K562 (cell line): ENCODE data around the gene AAR2. TPM values are rescaled to one million over a fixed set of nuclear protein-coding genes. Genes with fewer than 3 reads are reported as not detected.

Experiments used
- ATAC-seq: fragments of 200-7000 bp; cut with Tn5 transposase; 3 replicates; pipeline ENCODE4 v1.9.1; 2020; ENCODE audit warnings: moderate library complexity
- BruUV-seq: library from RNA; stranded (reverse); fragments of 400-500 nt; replicated peaks from 2 replicates; lab custom pipeline; 2021; lab: Mats Ljungman, UMichigan
- CTCF ChIA-PET: fragments of 300-600 bp; formaldehyde crosslinking; extraction: SDS; loops from one replicate; lab custom pipeline; 2021; ENCODE audit warnings: low intra/inter-chr PET ratio; lab: Yijun Ruan, JAX
- POLR2A ChIA-PET: fragments of 300-600, 350-650 bp; sonication (Branson Sonifier 250); formaldehyde crosslinking; extraction: SDS; loops from one replicate; lab custom pipeline; 2021; ENCODE audit warnings: antibody characterized with exemption, inconsistent platforms; lab: Yijun Ruan, JAX
- DNase-seq, 4 experiments: peaks; one replicate each; pipeline versions ENCODE4 v3.0.0 to v3.0.0-alpha.2; 2011 to 2018; ENCODE audit warnings: low spot score in 3 of 4, mixed read lengths in 3 of 4; ENCODE audit errors: extremely low read depth in 1 of 4
- FAIRE-seq: peaks from 2 replicates; lab custom pipeline; 2011; peaks lifted over from hg19 to GRCh38; lab: Jason Lieb, UNC
- H2AFZ ChIP-seq: 2 replicates; pipeline ENCODE4 v1.6.0; 2011; ENCODE audit warnings: low read depth, low read length, control low read depth, inconsistent platforms
- H3K27ac ChIP-seq: fragments of 200-600 bp; 3 replicates; pipeline ENCODE4 v1.8.0; 2011; ENCODE audit warnings: low read depth, mild to moderate bottlenecking, control low read depth, inconsistent platforms, low read length, moderate library complexity, mixed read lengths; ENCODE audit errors: extremely low read depth
- H3K27me3 ChIP-seq, 2 experiments: fragments of 300-600 bp in 1 of 2; 2 replicates in 1 of 2; 3 replicates in 1 of 2; pipeline versions ENCODE4 v1.6.0 to v1.8.0; 2011; ENCODE audit warnings: inconsistent platforms in 2 of 2, low read length in 2 of 2, mild to moderate bottlenecking in 1 of 2, mixed read lengths in 1 of 2, moderate library complexity in 1 of 2; ENCODE audit not compliant: control insufficient read depth in 2 of 2, insufficient read depth in 2 of 2
- H3K36me3 ChIP-seq: fragments of 300-600 bp; 3 replicates; pipeline ENCODE4 v1.8.0; 2011; ENCODE audit warnings: mild to moderate bottlenecking, low read length, inconsistent platforms; ENCODE audit not compliant: control insufficient read depth, insufficient read depth
- H3K4me1 ChIP-seq, 2 experiments: fragments of 200-600 bp in 1 of 2; replicated peaks in 1 of 2; 2 replicates in 1 of 2; 3 replicates in 1 of 2; pipeline versions ENCODE4 v1.5.1 to v1.8.0; 2011; ENCODE audit warnings: inconsistent platforms in 2 of 2, low read length in 2 of 2, mild to moderate bottlenecking in 1 of 2, mixed read lengths in 1 of 2, moderate library complexity in 1 of 2; ENCODE audit not compliant: control insufficient read depth in 2 of 2, insufficient read depth in 2 of 2
- H3K4me2 ChIP-seq: 2 replicates; pipeline ENCODE4 v1.6.1; 2011; ENCODE audit warnings: low read length, control low read depth, inconsistent platforms, mixed read lengths; ENCODE audit not compliant: insufficient read depth
- H3K4me3 ChIP-seq: fragments of 200-600 bp; sonication (generic), shearing (Covaris generic); 2 replicates; pipeline ENCODE4 v1.5.1; 2016; ENCODE audit warnings: control low read depth, inconsistent platforms
- H3K79me2 ChIP-seq: fragments of 200-600 bp; 3 replicates; pipeline ENCODE4 v1.8.0; 2011; ENCODE audit warnings: low read length, inconsistent platforms; ENCODE audit not compliant: control insufficient read depth, insufficient read depth
- H3K9ac ChIP-seq, 2 experiments: 2 replicates each; pipeline versions ENCODE4 v1.6.0 to v1.6.1; 2011; ENCODE audit warnings: low read depth in 2 of 2, low read length in 2 of 2, control low read depth in 1 of 2, inconsistent platforms in 1 of 2, mild to moderate bottlenecking in 1 of 2, mixed read lengths in 1 of 2; ENCODE audit not compliant: insufficient read depth in 1 of 2
- H3K9me1 ChIP-seq: one replicate; pipeline ENCODE4 v1.6.0; 2011; ENCODE audit warnings: inconsistent platforms, mild to moderate bottlenecking, low read length, moderate library complexity; ENCODE audit not compliant: control insufficient read depth, insufficient read depth
- H3K9me3 ChIP-seq: replicated peaks from 2 replicates; pipeline ENCODE4 v1.5.1; 2011; ENCODE audit warnings: low read depth, low read length, inconsistent platforms; ENCODE audit not compliant: control insufficient read depth, insufficient read depth
- H4K20me1 ChIP-seq: replicated peaks from 2 replicates; pipeline ENCODE4 v1.6.1; 2011; ENCODE audit warnings: low read length, inconsistent platforms, mixed read lengths; ENCODE audit not compliant: control insufficient read depth, insufficient read depth
- BCOR ChIP-seq: fragments of 450-650 bp; IDR thresholded peaks from 2 replicates; pipeline ENCODE4 v1.6.1; 2016
- CBX2 ChIP-seq: fragments of 200-600 bp; sonication (generic); IDR thresholded peaks from one replicate; pipeline ENCODE4 v1.6.1; 2012; ENCODE audit warnings: mild to moderate bottlenecking, low read length, inconsistent platforms; ENCODE audit not compliant: insufficient read depth, poor library complexity, severe bottlenecking
- OTX1 ChIP-seq: fragments of 450-650 bp; formaldehyde crosslinking; IDR thresholded peaks from 2 replicates; pipeline ENCODE4 v1.4.0; 2022; ENCODE audit warnings: mild to moderate bottlenecking
- ZNF717 ChIP-seq: fragments of 250-450 bp; sonication (Bioruptor Pico); IDR thresholded peaks from 2 replicates; pipeline ENCODE4 v1.5.0; 2021
- WGBS: fragments of 100-300 bp; shearing (Covaris generic); methylation state at CpG from one replicate; pipeline ENCODE4 v1.1.6; 2016; ENCODE audit warnings: low coverage, mixed read lengths; ENCODE audit not compliant: insufficient coverage; ENCODE audit errors: missing lambda C conversion rate; 5-methylcytosine and 5-hydroxymethylcytosine counted together
- in situ Hi-C: fragments of 300-500 bp; cut with MboI; formaldehyde crosslinking; loops from 4 replicates; pipeline ENCODE4 v1.15.0; 2018; ENCODE audit warnings: inconsistent platforms, mixed read lengths
- intact Hi-C: fragments of 100-400 bp; cut with micrococcal nuclease; formaldehyde crosslinking; loops from 2 replicates; pipeline ENCODE4 v1.14.2; 2022
- polyA plus RNA-seq, 8 experiments: library from polyadenylated mRNA; depleted of rRNA in 4 of 8; stranded (reverse) in 5 of 8; unstranded in 3 of 8; fragments of >200 nt; fragmentation: Nextera tagmentation in 2 of 8; fragmentation: Illumina TruSeq in 1 of 8; extraction: Ambion mirVana in 2 of 8; extraction: Trizol in 1 of 8; gene quantifications; 2 replicates each; pipeline versions ENCODE4 v1.2.1 to v1.2.3, GENCODE V29; 2011 to 2014; ENCODE audit warnings: inconsistent platforms in 1 of 8, missing spikeins in 1 of 8
- total RNA-seq, 7 experiments: library from RNA; depleted of rRNA in 6 of 7; stranded (reverse); fragments of >200 nt in 6 of 7; fragmentation: Illumina TruSeq in 2 of 7; extraction: Trizol in 2 of 7; gene quantifications; 2 replicates each; pipeline versions ENCODE4 v1.2.1 to v1.2.3, GENCODE V29; 2011 to 2021; ENCODE audit warnings: low replicate concordance in 1 of 7
- TF ChIP-seq, protein P1 (sequence below): fragments of 250-450 bp; sonication (Bioruptor Pico); IDR thresholded peaks from 2 replicates; pipeline ENCODE4 v1.5.0; 2020; ENCODE audit warnings: mild to moderate bottlenecking, borderline replicate concordance
- TF ChIP-seq, protein P2 (sequence below): fragments of 450-650 bp; conservative IDR thresholded peaks from 2 replicates; pipeline ENCODE4 v1.6.1; 2016; ENCODE audit warnings: missing genetic modification characterization, low read depth, mild to moderate bottlenecking, control low read depth, missing compliant biosample characterization
- TF ChIP-seq, protein P3 (sequence below), 3 experiments: IDR thresholded peaks in 2 of 3; conservative IDR thresholded peaks in 1 of 3; 2 replicates each; pipeline ENCODE4 v1.5.1; 2011 to 2012; ENCODE audit warnings: low read length in 3 of 3, mild to moderate bottlenecking in 3 of 3, control low read depth in 2 of 3, improper control_type of control experiment in 1 of 3, inconsistent platforms in 1 of 3, low read depth in 1 of 3, mixed read lengths in 1 of 3, moderate library complexity in 1 of 3; ENCODE audit not compliant: insufficient read depth in 2 of 3
- TF ChIP-seq, protein P4 (sequence below): fragments of 250-450 bp; sonication (Bioruptor Pico); IDR thresholded peaks from 2 replicates; pipeline ENCODE4 v1.8.0; 2021; ENCODE audit warnings: moderate library complexity, mild to moderate bottlenecking, inconsistent platforms

The AAR2 gene
- total and polyA plus RNA-seq, 9 of the 15 experiments (the other 6 are each of a cell fraction or from before 2014, with no cell fraction given) = 6.5 to 36.2 (median 24.7) TPM

DNA sequence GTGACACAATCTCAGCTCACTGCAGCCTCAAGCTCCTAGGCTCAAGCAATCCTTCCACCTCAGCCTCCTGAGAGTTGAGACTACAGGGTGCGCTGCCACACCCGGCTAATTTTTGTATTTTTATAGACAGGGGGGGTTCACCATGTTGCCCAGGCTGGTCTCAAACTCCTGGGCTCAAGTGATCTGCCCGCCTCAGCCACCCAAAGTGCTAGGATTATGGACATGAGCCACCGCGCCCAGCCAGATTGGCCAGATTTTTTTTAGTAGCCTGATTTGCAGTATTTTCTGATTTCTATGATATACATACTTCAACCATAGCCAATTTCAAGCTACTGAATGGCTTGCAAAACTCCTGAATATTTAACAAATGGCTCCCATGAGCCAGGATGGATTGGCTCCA lies 48.5 kb downstream of the AAR2 start (continued):
- TF ChIP-seq, protein P1, sequence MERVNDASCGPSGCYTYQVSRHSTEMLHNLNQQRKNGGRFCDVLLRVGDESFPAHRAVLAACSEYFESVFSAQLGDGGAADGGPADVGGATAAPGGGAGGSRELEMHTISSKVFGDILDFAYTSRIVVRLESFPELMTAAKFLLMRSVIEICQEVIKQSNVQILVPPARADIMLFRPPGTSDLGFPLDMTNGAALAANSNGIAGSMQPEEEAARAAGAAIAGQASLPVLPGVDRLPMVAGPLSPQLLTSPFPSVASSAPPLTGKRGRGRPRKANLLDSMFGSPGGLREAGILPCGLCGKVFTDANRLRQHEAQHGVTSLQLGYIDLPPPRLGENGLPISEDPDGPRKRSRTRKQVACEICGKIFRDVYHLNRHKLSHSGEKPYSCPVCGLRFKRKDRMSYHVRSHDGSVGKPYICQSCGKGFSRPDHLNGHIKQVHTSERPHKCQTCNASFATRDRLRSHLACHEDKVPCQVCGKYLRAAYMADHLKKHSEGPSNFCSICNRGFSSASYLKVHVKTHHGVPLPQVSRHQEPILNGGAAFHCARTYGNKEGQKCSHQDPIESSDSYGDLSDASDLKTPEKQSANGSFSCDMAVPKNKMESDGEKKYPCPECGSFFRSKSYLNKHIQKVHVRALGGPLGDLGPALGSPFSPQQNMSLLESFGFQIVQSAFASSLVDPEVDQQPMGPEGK (CRISPR knock-in tag) = no peak
- TF ChIP-seq BCOR (no peak), ZNF717 (CRISPR knock-in tag) (no peak), OTX1 (CRISPR knock-in tag) (no peak)
- TF ChIP-seq, protein P2, sequence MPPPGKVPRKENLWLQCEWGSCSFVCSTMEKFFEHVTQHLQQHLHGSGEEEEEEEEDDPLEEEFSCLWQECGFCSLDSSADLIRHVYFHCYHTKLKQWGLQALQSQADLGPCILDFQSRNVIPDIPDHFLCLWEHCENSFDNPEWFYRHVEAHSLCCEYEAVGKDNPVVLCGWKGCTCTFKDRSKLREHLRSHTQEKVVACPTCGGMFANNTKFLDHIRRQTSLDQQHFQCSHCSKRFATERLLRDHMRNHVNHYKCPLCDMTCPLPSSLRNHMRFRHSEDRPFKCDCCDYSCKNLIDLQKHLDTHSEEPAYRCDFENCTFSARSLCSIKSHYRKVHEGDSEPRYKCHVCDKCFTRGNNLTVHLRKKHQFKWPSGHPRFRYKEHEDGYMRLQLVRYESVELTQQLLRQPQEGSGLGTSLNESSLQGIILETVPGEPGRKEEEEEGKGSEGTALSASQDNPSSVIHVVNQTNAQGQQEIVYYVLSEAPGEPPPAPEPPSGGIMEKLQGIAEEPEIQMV (tag) = no peak

DNA sequence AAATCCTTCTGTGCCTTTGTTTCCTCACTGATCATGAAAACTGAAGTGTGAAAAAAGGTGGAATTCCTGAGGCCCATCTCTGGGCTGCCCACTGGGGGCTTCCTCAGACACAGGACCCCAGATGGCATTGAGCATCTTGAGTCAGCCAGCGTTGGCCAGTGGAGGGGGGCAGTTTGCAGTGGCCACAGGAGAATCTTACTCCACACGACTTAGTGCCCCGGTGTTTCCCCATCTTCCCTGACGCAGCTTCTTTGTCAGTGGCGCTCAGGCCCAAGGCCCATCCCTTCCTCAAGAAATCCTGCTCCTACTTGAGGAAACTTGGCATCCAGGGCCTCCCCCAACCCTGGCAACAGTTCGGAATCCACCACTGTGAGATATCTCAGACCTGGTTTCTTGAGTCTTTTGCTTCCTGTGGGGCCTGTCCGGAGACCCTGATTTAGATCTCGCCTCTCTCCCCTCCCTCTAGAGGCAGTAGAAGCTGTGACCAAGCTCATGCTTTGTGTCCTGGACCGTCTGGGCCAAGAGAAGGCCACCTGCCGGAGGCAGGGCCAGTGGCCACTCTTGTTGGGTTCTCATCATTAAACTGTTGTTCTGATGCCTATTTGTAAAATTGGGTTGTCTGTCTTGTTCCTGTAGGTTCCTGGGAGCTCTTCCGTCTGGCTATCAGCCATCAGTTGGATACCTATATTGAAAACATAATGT lies 49.6 kb downstream of the AAR2 start:
- H3K4me1 ChIP-seq = no peaks in the 10 kb centered on the region
- no TSS peak for BruUV-seq
- no peaks in the 10 kb centered on the region for H3K9me3 ChIP-seq
- in situ Hi-C loops (no loop called here), intact Hi-C loops (no loop called here)
- peaks cover 2 to 22% of the 10 kb centered on the region in 2 experiments; a peak in 3 of 5 replicates for H3K27me3 ChIP-seq
- no peaks in the 10 kb centered on the region for H3K9me1 ChIP-seq
- H3K27ac ChIP-seq = no peak overlapping the region
- DNase-seq (no peak), ATAC-seq (peak; percentile 57; the same call in 2 of the 3 replicates), FAIRE-seq (no peak)
- H3K36me3 ChIP-seq = no peaks in the 10 kb centered on the region
- H2AFZ ChIP-seq = no peak overlapping the region
- POLR2A ChIA-PET = interaction anchor here (0.6 kb wide), 1 partner anchor 26 kb away, joined by 3 read pairs; no protein-coding TSS in a partner anchor
- CTCF ChIA-PET = no interaction called here
- no peaks in the 10 kb centered on the region for H4K20me1 ChIP-seq
- no peak overlapping the region for H3K4me3 ChIP-seq
- no peaks in the 10 kb centered on the region for H3K79me2 ChIP-seq
- WGBS = 2% methylated on average over 11 of the region's 11 CpGs
- H3K4me2 ChIP-seq = no peak overlapping the region
- H3K9ac ChIP-seq = no peak overlapping the region
- TF ChIP-seq CBX2 = no peak
- TF ChIP-seq, protein P3, sequence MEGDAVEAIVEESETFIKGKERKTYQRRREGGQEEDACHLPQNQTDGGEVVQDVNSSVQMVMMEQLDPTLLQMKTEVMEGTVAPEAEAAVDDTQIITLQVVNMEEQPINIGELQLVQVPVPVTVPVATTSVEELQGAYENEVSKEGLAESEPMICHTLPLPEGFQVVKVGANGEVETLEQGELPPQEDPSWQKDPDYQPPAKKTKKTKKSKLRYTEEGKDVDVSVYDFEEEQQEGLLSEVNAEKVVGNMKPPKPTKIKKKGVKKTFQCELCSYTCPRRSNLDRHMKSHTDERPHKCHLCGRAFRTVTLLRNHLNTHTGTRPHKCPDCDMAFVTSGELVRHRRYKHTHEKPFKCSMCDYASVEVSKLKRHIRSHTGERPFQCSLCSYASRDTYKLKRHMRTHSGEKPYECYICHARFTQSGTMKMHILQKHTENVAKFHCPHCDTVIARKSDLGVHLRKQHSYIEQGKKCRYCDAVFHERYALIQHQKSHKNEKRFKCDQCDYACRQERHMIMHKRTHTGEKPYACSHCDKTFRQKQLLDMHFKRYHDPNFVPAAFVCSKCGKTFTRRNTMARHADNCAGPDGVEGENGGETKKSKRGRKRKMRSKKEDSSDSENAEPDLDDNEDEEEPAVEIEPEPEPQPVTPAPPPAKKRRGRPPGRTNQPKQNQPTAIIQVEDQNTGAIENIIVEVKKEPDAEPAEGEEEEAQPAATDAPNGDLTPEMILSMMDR (IDR thresholded peaks at IDR 0.05 in 2 of 3, conservative IDR thresholded peaks at IDR 0.05 in 1 of 3; ENCODE audit: insufficient read depth in 2 of 3, low read depth in 1 of 3, low read length in 3 of 3) = peak; percentile 24 to 61 (median 24); a peak in 3 of 6 replicates
- TF ChIP-seq, protein P4, sequence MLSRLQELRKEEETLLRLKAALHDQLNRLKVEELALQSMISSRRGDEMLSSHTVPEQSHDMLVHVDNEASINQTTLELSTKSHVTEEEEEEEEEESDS (CRISPR knock-in tag) = no peak
